Sigmoid colon (tissue), 7 donors: ENCODE measurements around the gene TSPAN32. TPM values are rescaled to one million over a fixed set of nuclear protein-coding genes. Genes with fewer than 3 reads are reported as not detected.

Experiments
- DNase-seq: peaks from one replicate; pipeline ENCODE4 v3.0.0-alpha.2; 2019
- H3K27ac ChIP-seq, 4 donors: fragments of 200-600 bp; sonication (generic); one replicate each; pipeline ENCODE4 v1.5.1; 2016 to 2019; ENCODE audit warnings: mild to moderate bottlenecking in 1 of 4
- H3K27me3 ChIP-seq, 3 donors: fragments of 200-600 bp; sonication (generic); one replicate each; pipeline ENCODE4 v1.5.1; 2019; ENCODE audit warnings: mild to moderate bottlenecking in 1 of 3
- H3K36me3 ChIP-seq, 4 donors: fragments of 200-600 bp; sonication (generic); one replicate each; pipeline ENCODE4 v1.5.1; 2016 to 2019
- H3K4me1 ChIP-seq, 4 donors: fragments of 200-600 bp; sonication (generic); one replicate each; pipeline ENCODE4 v1.5.1; 2017 to 2019
- H3K4me3 ChIP-seq, 4 donors: fragments of 200-600 bp; sonication (generic); one replicate each; pipeline ENCODE4 v1.5.1; 2017 to 2019; ENCODE audit warnings: mild to moderate bottlenecking in 2 of 4, moderate library complexity in 1 of 4
- H3K9me3 ChIP-seq, 4 donors: fragments of 200-600 bp in 3 of 4; sonication (generic) in 3 of 4; one replicate each; pipeline versions ENCODE4 v1.5.1 to v1.6.1; 2013 to 2019
- CTCF ChIP-seq, 4 experiments: fragments of 450-650 bp in 3 of 4; fragments of 200-600 bp in 1 of 4; IDR thresholded peaks; one replicate each; pipeline ENCODE4 v1.5.1; 2016 to 2019; ENCODE audit warnings: antibody characterized with exemption in 4 of 4, mild to moderate bottlenecking in 3 of 4, moderate library complexity in 2 of 4
- EP300 ChIP-seq, 4 donors: sonication (generic); formaldehyde crosslinking; IDR thresholded peaks; one replicate each; pipeline ENCODE4 v1.6.1; 2017; ENCODE audit warnings: antibody characterized with exemption in 4 of 4
- POLR2A ChIP-seq, 2 donors: fragments of 450-650 bp; IDR thresholded peaks; one replicate each; pipeline ENCODE4 v1.6.1; 2016; ENCODE audit warnings: antibody characterized with exemption in 2 of 2, mild to moderate bottlenecking in 2 of 2, moderate library complexity in 2 of 2
- POLR2AphosphoS5 ChIP-seq, 4 donors: sonication (generic); formaldehyde crosslinking; IDR thresholded peaks; one replicate each; pipeline ENCODE4 v1.6.1; 2017; ENCODE audit warnings: antibody characterized with exemption in 4 of 4
- WGBS, 2 donors: extraction: QIAGEN DNeasy Blood & Tissue Kit; methylation state at CpG; one replicate each; pipeline ENCODE4 v1.1.7; 2013; 5-methylcytosine and 5-hydroxymethylcytosine counted together
- intact Hi-C: fragments of 100-400 bp; cut with DNase I; formaldehyde crosslinking; loops from one replicate; pipeline ENCODE4 v1.15.1; 2023
- polyA plus RNA-seq, 3 donors: library from polyadenylated mRNA; stranded (reverse); fragments of 200-250 nt; gene quantifications; one replicate each; pipeline ENCODE4 v1.2.3, GENCODE V29; 2013
- total RNA-seq, 4 donors: library from RNA; depleted of rRNA; stranded (reverse); fragments of >200 nt; gene quantifications; one replicate each; pipeline ENCODE4 v1.1.0, GENCODE V29; 2016
- donor health status: healthy with polysubstance abuse.
- donor health status: Bipolar disorder and iron deficiency.
- donor health status: healthy.

The TSPAN32 gene
- total and polyA plus RNA-seq, 7 donors = 0.81 to 5.3 (median 1.1) TPM; not detected in 2

GRCh38 chr11:2289859-2290258 is 12.0 kb upstream of the TSPAN32 start:
- no peaks in the 10 kb centered on the region for H3K4me1 ChIP-seq
- no peak for TF ChIP-seq POLR2A (IDR thresholded peaks at IDR 0.05)
- no peak for TF ChIP-seq POLR2AphosphoS5 (IDR thresholded peaks at IDR 0.05)
- TF ChIP-seq CTCF (IDR thresholded peaks at IDR 0.05) = no peak
- TF ChIP-seq EP300 (IDR thresholded peaks at IDR 0.05) = no peak
- no peaks in the 10 kb centered on the region for H3K36me3 ChIP-seq
- no peak for DNase-seq
- 83 to 89% methylated on average over 10 of the region's 10 CpGs for WGBS, 2 donors
- H3K27me3 ChIP-seq = peaks cover 0 to 28% (median 0%) of the 10 kb centered on the region in 3 donors
- H3K27ac ChIP-seq = no peak overlapping the region
- intact Hi-C loops = no loop called here
- H3K9me3 ChIP-seq = no peaks in the 10 kb centered on the region
- no peak overlapping the region for H3K4me3 ChIP-seq

GRCh38 chr11:2290351-2290841 is 11.4 kb upstream of the TSPAN32 start:
- intact Hi-C loops = no loop called here
- Histone ChIP-seq H3K27me3 (peaks cover 0 to 25% (median 0%) of the 10 kb centered on the region in 3 donors), H3K4me3 (no peak overlapping the region), H3K27ac (no peak overlapping the region), H3K9me3 (no peaks in the 10 kb centered on the region), H3K4me1 (no peaks in the 10 kb centered on the region), H3K36me3 (no peaks in the 10 kb centered on the region)
- no peak for TF ChIP-seq POLR2A (IDR thresholded peaks at IDR 0.05)
- no peak for TF ChIP-seq POLR2AphosphoS5 (IDR thresholded peaks at IDR 0.05)
- no peak for TF ChIP-seq EP300 (IDR thresholded peaks at IDR 0.05)
- no peak for TF ChIP-seq CTCF (IDR thresholded peaks at IDR 0.05)
- 30 to 66% methylated on average over 10 of the region's 10 CpGs for WGBS, 2 donors
- peak; percentile 32 for DNase-seq

GRCh38 chr11:2293531-2293971 is 8.3 kb upstream of the TSPAN32 start:
- 86 to 93% methylated on average over 20 of the region's 20 CpGs for WGBS, 2 donors
- DNase-seq = peak; percentile 27
- no peaks in the 10 kb centered on the region for H3K36me3 ChIP-seq
- H3K4me3 ChIP-seq = no peak overlapping the region
- intact Hi-C loops = no loop called here
- no peaks in the 10 kb centered on the region for H3K4me1 ChIP-seq
- peaks cover 0 to 13% (median 0%) of the 10 kb centered on the region in 3 donors for H3K27me3 ChIP-seq
- no peak overlapping the region for H3K27ac ChIP-seq
- TF ChIP-seq POLR2A (IDR thresholded peaks at IDR 0.05) = no peak
- no peaks in the 10 kb centered on the region for H3K9me3 ChIP-seq

GRCh38 chr11:2293984-2294925 is 7.6 kb upstream of the TSPAN32 start:
- Histone ChIP-seq H3K9me3 (no peaks in the 10 kb centered on the region), H3K27ac (no peak overlapping the region), H3K36me3 (no peaks in the 10 kb centered on the region), H3K4me3 (no peak overlapping the region), H3K27me3 (peaks cover 0 to 13% (median 0%) of the 10 kb centered on the region in 3 donors), H3K4me1 (no peaks in the 10 kb centered on the region)
- TF ChIP-seq EP300 (IDR thresholded peaks at IDR 0.05) (no peak), CTCF (IDR thresholded peaks at IDR 0.05) (no peak), POLR2AphosphoS5 (IDR thresholded peaks at IDR 0.05) (no peak), POLR2A (IDR thresholded peaks at IDR 0.05) (no peak)
- intact Hi-C loops = no loop called here
- peak; percentile 59 for DNase-seq
- 83 to 87% methylated on average over 27 of the region's 27 CpGs for WGBS, 2 donors

- Histone ChIP-seq H3K9me3 (no peaks in the 10 kb centered on the region), H3K4me1 (no peaks in the 10 kb centered on the region), H3K4me3 (no peak overlapping the region), H3K36me3 (no peaks in the 10 kb centered on the region), H3K27ac (no peak overlapping the region), H3K27me3 (peaks cover 0 to 7% (median 0%) of the 10 kb centered on the region in 3 donors)
- peak; percentile 50 for DNase-seq
- intact Hi-C loops = no loop called here
- no peak for TF ChIP-seq POLR2AphosphoS5 (IDR thresholded peaks at IDR 0.05)
- no peak for TF ChIP-seq CTCF (IDR thresholded peaks at IDR 0.05)
- TF ChIP-seq EP300 (IDR thresholded peaks at IDR 0.05) = no peak
- TF ChIP-seq POLR2A (IDR thresholded peaks at IDR 0.05) = no peak
- 87 to 88% methylated on average over 8 of the region's 8 CpGs for WGBS, 2 donors
Observed at GRCh38 chr11:2294926-2295290, 6.9 kb upstream of the TSPAN32 start.
